Measurements from ENCODE around the gene PRKCQ.
A peak's percentile ranks its signal among the peaks of the same experiment; 100 is the strongest.

Gene PRKCQ

GRCh38 chr10:6579904-6580278 is at the start of gene PRKCQ:
PRKCQ (minus strand) TSS chr10:6580276; CDS start chr10:6515135, 65,141 bp downstream.
- no peak for DNase-seq

GRCh38 chr10:6625428-6625827 is 45.4 kb upstream of the PRKCQ start:
- no peak for DNase-seq

GRCh38 chr10:6624392-6624791 is 44.3 kb upstream of the PRKCQ start:
- no peak for DNase-seq

GRCh38 chr10:6622921-6623320 is 42.8 kb upstream of the PRKCQ start:
- no peak for DNase-seq

- DNase-seq: no peak
These were observed 41.5 kb upstream of the PRKCQ start for GRCh38 chr10:6621536-6621935.

GRCh38 chr10:6619660-6620059 is 39.6 kb upstream of the PRKCQ start:
- no peak for DNase-seq

GRCh38 chr10:6618340-6618739 is 38.3 kb upstream of the PRKCQ start:
- DNase-seq: no peak

- no peak for DNase-seq
These were observed 37.4 kb upstream of the PRKCQ start for GRCh38 chr10:6617309-6618076.

- DNase-seq: no peak
These were observed 35.9 kb upstream of the PRKCQ start for GRCh38 chr10:6615971-6616370.

GRCh38 chr10:6612371-6612770 is 32.3 kb upstream of the PRKCQ start:
- DNase-seq: peak; percentile 55

- no peak for DNase-seq
These were observed 30.6 kb upstream of the PRKCQ start for GRCh38 chr10:6610647-6611046.

GRCh38 chr10:6609625-6610024 is 29.5 kb upstream of the PRKCQ start:
- no peak for DNase-seq

- DNase-seq: no peak
These were observed 27.7 kb upstream of the PRKCQ start for GRCh38 chr10:6607778-6608177.

- DNase-seq: peak; percentile 69
These were observed 27.1 kb upstream of the PRKCQ start for GRCh38 chr10:6607182-6607581.

GRCh38 chr10:6603142-6604125 is 23.4 kb upstream of the PRKCQ start:
- DNase-seq: no peak

- no peak for DNase-seq
These were observed 22.6 kb upstream of the PRKCQ start for GRCh38 chr10:6602700-6603084.

GRCh38 chr10:6602026-6602699 is 22.1 kb upstream of the PRKCQ start:
- DNase-seq: no peak

GRCh38 chr10:6601246-6601805 is 21.2 kb upstream of the PRKCQ start:
- DNase-seq: peak; percentile 58

- no peak for DNase-seq
These were observed 20.3 kb upstream of the PRKCQ start for GRCh38 chr10:6600224-6600987.

GRCh38 chr10:6598679-6599078 is 18.6 kb upstream of the PRKCQ start:
- no peak for DNase-seq

GRCh38 chr10:6597478-6597877 is 17.4 kb upstream of the PRKCQ start:
- no peak for DNase-seq

- DNase-seq: no peak
These were observed 15.4 kb upstream of the PRKCQ start for GRCh38 chr10:6595499-6595898.

All from CD4-positive, alpha-beta T cell treated with Interleukin-12 subunit alpha and Interleukin-12 subunit beta, for 1 hour (primary cell).